Mammary epithelial cell (primary cell): Measurements from ENCODE around the gene CRYM.

Experiments used
- EZH2 ChIP-seq: IDR thresholded peaks from 2 replicates; pipeline ENCODE4 v1.6.1; 2012; ENCODE audit warnings: low read length, inconsistent platforms, borderline replicate concordance
- TF ChIP-seq, protein P1 (sequence below), 2 donors: IDR thresholded peaks in 1 of 2; conservative IDR thresholded peaks in 1 of 2; 2 replicates each; pipeline ENCODE4 v1.5.1; 2011 to 2012; ENCODE audit warnings: inconsistent platforms in 2 of 2, low read length in 2 of 2, mild to moderate bottlenecking in 2 of 2, control low read depth in 1 of 2, low read depth in 1 of 2; ENCODE audit not compliant: insufficient read depth in 1 of 2; ENCODE audit errors: extremely low read depth in 1 of 2

- TF ChIP-seq, protein P1, sequence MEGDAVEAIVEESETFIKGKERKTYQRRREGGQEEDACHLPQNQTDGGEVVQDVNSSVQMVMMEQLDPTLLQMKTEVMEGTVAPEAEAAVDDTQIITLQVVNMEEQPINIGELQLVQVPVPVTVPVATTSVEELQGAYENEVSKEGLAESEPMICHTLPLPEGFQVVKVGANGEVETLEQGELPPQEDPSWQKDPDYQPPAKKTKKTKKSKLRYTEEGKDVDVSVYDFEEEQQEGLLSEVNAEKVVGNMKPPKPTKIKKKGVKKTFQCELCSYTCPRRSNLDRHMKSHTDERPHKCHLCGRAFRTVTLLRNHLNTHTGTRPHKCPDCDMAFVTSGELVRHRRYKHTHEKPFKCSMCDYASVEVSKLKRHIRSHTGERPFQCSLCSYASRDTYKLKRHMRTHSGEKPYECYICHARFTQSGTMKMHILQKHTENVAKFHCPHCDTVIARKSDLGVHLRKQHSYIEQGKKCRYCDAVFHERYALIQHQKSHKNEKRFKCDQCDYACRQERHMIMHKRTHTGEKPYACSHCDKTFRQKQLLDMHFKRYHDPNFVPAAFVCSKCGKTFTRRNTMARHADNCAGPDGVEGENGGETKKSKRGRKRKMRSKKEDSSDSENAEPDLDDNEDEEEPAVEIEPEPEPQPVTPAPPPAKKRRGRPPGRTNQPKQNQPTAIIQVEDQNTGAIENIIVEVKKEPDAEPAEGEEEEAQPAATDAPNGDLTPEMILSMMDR (conservative IDR thresholded peaks at IDR 0.05 in 1 of 2, IDR thresholded peaks at IDR 0.05 in 1 of 2; ENCODE audit: extremely low read depth in 1 of 2, insufficient read depth in 1 of 2, low read depth in 1 of 2, low read length in 2 of 2), result no peak
- no peak for TF ChIP-seq EZH2
These were observed 804 bp downstream of the CRYM start for GRCh38 chr16:21277045-21277926.
